MM.1S (cell line): ENCODE measurements around the gene HYI.

ENCODE experiments used
- DNase-seq: peaks from one replicate; pipeline ENCODE4 v3.0.0-alpha.2; 2015
- H2AFZ ChIP-seq: fragments of 300-600 bp; sonication (generic); 2 replicates; pipeline ENCODE4 v1.6.0; 2016; ENCODE audit warnings: antibody characterized with exemption, low read length
- H3F3A ChIP-seq: fragments of 300-600 bp; sonication (generic); 2 replicates; pipeline ENCODE4 v1.6.1; 2016; ENCODE audit warnings: mild to moderate bottlenecking, antibody characterized with exemption, low read length, moderate library complexity, mixed read lengths; ENCODE audit not compliant: insufficient read depth
- H3K27ac ChIP-seq: fragments of 300-600 bp; sonication (generic); 2 replicates; pipeline ENCODE4 v1.5.1; 2016; ENCODE audit warnings: mild to moderate bottlenecking, low read length
- H3K27me3 ChIP-seq: fragments of 300-600 bp; sonication (generic); replicated peaks from 2 replicates; pipeline ENCODE4 v1.6.0; 2016; ENCODE audit warnings: low read length; ENCODE audit not compliant: insufficient read depth
- H3K36me3 ChIP-seq: fragments of 300-600 bp; sonication (generic); replicated peaks from 2 replicates; pipeline ENCODE4 v1.6.1; 2016; ENCODE audit warnings: mild to moderate bottlenecking, low read length, mixed read lengths; ENCODE audit not compliant: insufficient read depth
- H3K4me1 ChIP-seq: fragments of 300-600 bp; sonication (generic); 2 replicates; pipeline ENCODE4 v1.6.1; 2016; ENCODE audit warnings: low read length, mixed read lengths
- H3K4me2 ChIP-seq: fragments of 300-600 bp; sonication (generic); 2 replicates; pipeline ENCODE4 v1.6.0; 2016; ENCODE audit warnings: low read depth, low read length
- H3K4me3 ChIP-seq: fragments of 300-600 bp; sonication (generic); 2 replicates; pipeline ENCODE4 v1.5.1; 2016; ENCODE audit warnings: low read length, mixed read lengths
- H3K79me2 ChIP-seq: fragments of 300-600 bp; sonication (generic); 2 replicates; pipeline ENCODE4 v1.6.1; 2016; ENCODE audit warnings: mixed run types, low read length, mixed read lengths
- H3K9ac ChIP-seq: fragments of 300-600 bp; sonication (generic); 2 replicates; pipeline ENCODE4 v1.6.1; 2016; ENCODE audit warnings: low read length, mixed read lengths
- H3K9me2 ChIP-seq: fragments of 300-600 bp; sonication (generic); replicated peaks from 2 replicates; pipeline ENCODE4 v1.6.1; 2016; ENCODE audit warnings: mild to moderate bottlenecking, low read length, mixed read lengths; ENCODE audit not compliant: insufficient read depth
- H3K9me3 ChIP-seq: fragments of 300-600 bp; sonication (generic); replicated peaks from 2 replicates; pipeline ENCODE4 v1.6.1; 2016; ENCODE audit warnings: mild to moderate bottlenecking, low read length, mixed read lengths; ENCODE audit not compliant: insufficient read depth
- H4K20me1 ChIP-seq: fragments of 300-600 bp; sonication (generic); 2 replicates; pipeline ENCODE4 v1.6.1; 2016; ENCODE audit warnings: mild to moderate bottlenecking, low read length, moderate library complexity, mixed read lengths; ENCODE audit not compliant: insufficient read depth
- CTCF ChIP-seq: fragments of 300-600 bp; sonication (generic); IDR thresholded peaks from 2 replicates; pipeline ENCODE4 v1.5.1; 2016; ENCODE audit warnings: antibody characterized with exemption, low read length, mixed read lengths
- EZH2 ChIP-seq: fragments of 300-600 bp; sonication (generic); optimal IDR thresholded peaks from 2 replicates; pipeline ENCODE3; 2017; ENCODE audit warnings: low read depth, mild to moderate bottlenecking, antibody characterized with exemption, low read length, mixed read lengths
- EZH2phosphoT487 ChIP-seq: fragments of 300-600 bp; sonication (generic); IDR thresholded peaks from 2 replicates; pipeline ENCODE4 v1.6.1; 2018; ENCODE audit warnings: antibody characterized with exemption, low read length

The HYI gene

DNA sequence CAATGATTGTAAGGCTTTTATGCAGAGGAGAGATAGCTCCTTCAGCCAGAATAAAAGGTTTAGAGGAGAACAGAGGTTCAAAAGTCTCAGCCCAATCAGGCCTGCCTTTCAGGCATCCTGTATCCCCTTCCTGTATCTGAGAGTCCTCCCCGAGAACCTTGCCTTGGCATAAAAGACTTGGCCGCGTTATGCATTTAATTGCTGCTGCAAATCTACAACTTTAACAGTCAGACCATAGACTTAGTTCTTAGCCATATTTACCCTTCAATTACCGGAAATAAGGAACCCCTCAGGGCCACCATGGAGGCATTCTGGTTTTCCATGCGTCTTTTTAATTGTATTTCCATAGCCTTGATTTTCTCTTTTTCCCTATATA is 18.3 kb upstream of the HYI start:
- Histone ChIP-seq H3K36me3 (no peaks in the 10 kb centered on the region), H2AFZ (no peak overlapping the region), H3K27ac (no peak overlapping the region), H3F3A (no peaks in the 10 kb centered on the region), H4K20me1 (no peaks in the 10 kb centered on the region), H3K4me3 (no peak overlapping the region), H3K4me2 (no peak overlapping the region), H3K9me2 (no peaks in the 10 kb centered on the region), H3K79me2 (no peaks in the 10 kb centered on the region), H3K9ac (no peak overlapping the region), H3K4me1 (no peaks in the 10 kb centered on the region), H3K9me3 (no peaks in the 10 kb centered on the region), H3K27me3 (no peaks in the 10 kb centered on the region)
- DNase-seq, result no peak
- no peak for TF ChIP-seq EZH2
- no peak for TF ChIP-seq EZH2phosphoT487
- TF ChIP-seq CTCF, result no peak

GRCh38 chr1:43469932-43470331 is 16.2 kb upstream of the HYI start:
- no peaks in the 10 kb centered on the region for H3K4me1 ChIP-seq
- H3K27ac ChIP-seq, result no peak overlapping the region
- H2AFZ ChIP-seq, result no peak overlapping the region
- H3K27me3 ChIP-seq, result no peaks in the 10 kb centered on the region
- H3K4me3 ChIP-seq, result no peak overlapping the region
- no peak overlapping the region for H3K9ac ChIP-seq
- no peaks in the 10 kb centered on the region for H3K9me3 ChIP-seq
- no peaks in the 10 kb centered on the region for H4K20me1 ChIP-seq
- no peak overlapping the region for H3K4me2 ChIP-seq
- H3K9me2 ChIP-seq, result no peaks in the 10 kb centered on the region
- H3K79me2 ChIP-seq, result no peaks in the 10 kb centered on the region
- no peak for TF ChIP-seq EZH2phosphoT487
- no peak for TF ChIP-seq EZH2
- TF ChIP-seq CTCF, result no peak
- DNase-seq, result no peak
- no peaks in the 10 kb centered on the region for H3K36me3 ChIP-seq
- H3F3A ChIP-seq, result no peaks in the 10 kb centered on the region

GRCh38 chr1:43468414-43468813 is 14.7 kb upstream of the HYI start:
- no peaks in the 10 kb centered on the region for H3F3A ChIP-seq
- H3K4me2 ChIP-seq, result no peak overlapping the region
- no peak overlapping the region for H2AFZ ChIP-seq
- H3K4me1 ChIP-seq, result no peaks in the 10 kb centered on the region
- H3K27ac ChIP-seq, result no peak overlapping the region
- H3K36me3 ChIP-seq, result no peaks in the 10 kb centered on the region
- no peak overlapping the region for H3K4me3 ChIP-seq
- no peak overlapping the region for H3K9ac ChIP-seq
- no peaks in the 10 kb centered on the region for H3K79me2 ChIP-seq
- no peaks in the 10 kb centered on the region for H3K27me3 ChIP-seq
- TF ChIP-seq EZH2, result no peak
- TF ChIP-seq EZH2phosphoT487, result no peak
- no peak for TF ChIP-seq CTCF
- H4K20me1 ChIP-seq, result no peaks in the 10 kb centered on the region
- H3K9me2 ChIP-seq, result no peaks in the 10 kb centered on the region
- DNase-seq, result no peak
- no peaks in the 10 kb centered on the region for H3K9me3 ChIP-seq

DNA sequence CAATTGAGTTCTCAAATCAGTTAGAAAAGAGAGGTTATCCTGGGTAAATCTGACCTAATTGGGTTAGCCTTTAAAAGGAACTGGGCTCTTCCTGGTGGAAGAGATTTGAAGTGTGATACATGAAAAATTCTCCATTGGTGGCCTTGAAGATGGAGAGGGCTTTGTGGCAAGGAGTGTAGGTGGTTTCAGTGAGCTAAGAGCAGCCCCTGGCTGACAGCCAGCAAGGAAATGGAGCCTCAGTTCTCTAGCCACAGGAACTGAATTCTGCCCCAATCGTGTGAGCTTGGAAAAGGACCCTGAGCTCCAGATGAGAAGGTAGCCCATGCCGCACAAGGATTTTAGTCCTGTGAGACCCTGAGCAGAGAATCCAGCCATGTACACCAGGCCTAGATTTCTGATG is 12.7 kb upstream of the HYI start:
- Histone ChIP-seq H3K36me3 (no peaks in the 10 kb centered on the region), H3K9me3 (no peaks in the 10 kb centered on the region), H3K9ac (no peak overlapping the region), H3K9me2 (no peaks in the 10 kb centered on the region), H2AFZ (no peak overlapping the region), H3K27ac (no peak overlapping the region), H3K79me2 (no peaks in the 10 kb centered on the region), H3K4me2 (no peak overlapping the region), H3F3A (no peaks in the 10 kb centered on the region), H3K27me3 (no peaks in the 10 kb centered on the region), H3K4me1 (no peaks in the 10 kb centered on the region), H3K4me3 (no peak overlapping the region), H4K20me1 (no peaks in the 10 kb centered on the region)
- no peak for TF ChIP-seq CTCF
- no peak for TF ChIP-seq EZH2
- no peak for TF ChIP-seq EZH2phosphoT487
- DNase-seq, result no peak
